ENCODE data around the gene PHIP.
"Not testable (repeated sequence)": the region's sequence is repeated elsewhere in the genome, so short reads cannot be mapped to it uniquely, and the experiment has no call there.

Gene PHIP

DNA sequence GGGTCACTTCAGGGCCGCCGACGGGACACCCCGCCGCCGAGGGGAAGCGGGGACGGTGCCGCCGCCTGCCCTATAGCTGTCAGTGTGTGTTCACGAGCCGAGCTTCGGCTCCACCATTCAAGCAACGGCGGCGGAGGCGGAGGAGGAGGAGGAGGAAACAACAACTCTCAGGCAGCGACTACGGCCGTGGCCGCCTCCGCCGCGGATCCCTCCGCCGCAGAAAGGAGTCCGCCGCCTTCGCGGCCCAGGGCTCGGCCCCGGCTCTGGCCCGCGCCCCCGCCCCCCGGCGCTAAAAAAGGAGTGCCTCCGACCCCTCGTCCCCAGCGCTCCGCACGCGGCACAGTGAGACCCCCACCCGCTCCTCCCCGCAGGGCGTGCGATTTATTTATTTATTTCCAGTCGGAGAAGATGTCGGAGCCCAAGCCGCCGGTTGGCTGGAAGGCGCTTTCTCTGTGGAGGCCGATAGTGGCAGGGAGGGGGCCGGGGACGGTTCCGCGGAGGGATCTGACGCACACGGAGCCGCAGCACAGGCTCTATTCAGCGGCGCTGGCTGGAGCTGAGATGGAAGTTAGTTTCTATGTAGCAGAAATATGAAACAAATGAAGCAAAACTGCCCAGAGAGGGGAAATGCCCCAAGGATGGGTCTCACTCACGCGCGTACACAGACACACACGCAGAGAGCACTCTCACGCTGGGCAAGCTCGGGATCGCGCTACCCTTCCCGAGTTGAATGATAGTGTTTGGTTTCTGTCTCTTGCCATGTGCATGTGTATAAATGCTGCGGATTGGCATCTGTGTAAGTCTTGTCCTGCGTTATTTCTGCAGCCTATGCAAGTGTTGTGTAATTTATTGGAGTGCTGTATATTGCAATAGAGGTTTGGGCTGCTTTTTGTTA is at the start of gene PHIP:
Gene PHIP (minus strand): TSS at position 180 of the 895 bp plus-strand sequence. CDS start 186 bp downstream, outside the sequence.
- Histone ChIP-seq H3K9ac (ENCODE audit: low read length) (peak within 1 kb of the TSS; percentile 96), H3K9me3 (ENCODE audit: control insufficient read depth, low read length) (no peaks in the 10 kb centered on the region), H3K36me3 (ENCODE audit: control insufficient read depth, insufficient read depth, low read length) (no peaks in the 10 kb centered on the region), H3K4me3 (ENCODE audit: low read length) (peak within 1 kb of the TSS; percentile 92), H3K4me1 (ENCODE audit: control insufficient read depth, insufficient read depth, low read length) (peaks cover 12% of the 10 kb centered on the region), H3K27me3 (ENCODE audit: control insufficient read depth, insufficient read depth, low read length) (no peaks in the 10 kb centered on the region)

DNA sequence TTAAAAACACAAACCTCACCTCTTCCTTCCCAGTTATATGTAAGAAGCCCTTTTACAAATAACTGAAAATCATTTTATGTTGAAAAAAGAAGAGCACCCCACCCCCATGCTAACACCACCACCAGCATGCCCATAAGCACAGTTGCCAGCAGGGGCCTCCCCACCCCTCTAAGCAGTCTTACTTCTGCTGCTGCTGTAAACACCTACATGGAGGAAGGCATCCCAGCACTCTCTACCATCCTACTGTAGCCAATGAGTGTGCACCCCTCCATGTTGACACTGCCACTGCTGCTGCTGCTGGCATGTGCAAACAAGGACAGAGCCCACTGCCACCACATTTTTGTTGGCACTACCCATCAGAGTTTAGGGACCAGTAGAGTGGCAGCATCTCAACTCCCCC is 49.6 kb upstream of the PHIP start:
- Histone ChIP-seq H3K4me1 (ENCODE audit: control insufficient read depth, insufficient read depth, low read length) (no peaks in the 10 kb centered on the region), H3K36me3 (ENCODE audit: control insufficient read depth, insufficient read depth, low read length) (no peaks in the 10 kb centered on the region), H3K9ac (ENCODE audit: low read length) (no peak overlapping the region), H3K27me3 (ENCODE audit: control insufficient read depth, insufficient read depth, low read length) (no peaks in the 10 kb centered on the region), H3K9me3 (ENCODE audit: control insufficient read depth, low read length) (no peaks in the 10 kb centered on the region), H3K4me3 (ENCODE audit: low read length) (no peak overlapping the region)

DNA sequence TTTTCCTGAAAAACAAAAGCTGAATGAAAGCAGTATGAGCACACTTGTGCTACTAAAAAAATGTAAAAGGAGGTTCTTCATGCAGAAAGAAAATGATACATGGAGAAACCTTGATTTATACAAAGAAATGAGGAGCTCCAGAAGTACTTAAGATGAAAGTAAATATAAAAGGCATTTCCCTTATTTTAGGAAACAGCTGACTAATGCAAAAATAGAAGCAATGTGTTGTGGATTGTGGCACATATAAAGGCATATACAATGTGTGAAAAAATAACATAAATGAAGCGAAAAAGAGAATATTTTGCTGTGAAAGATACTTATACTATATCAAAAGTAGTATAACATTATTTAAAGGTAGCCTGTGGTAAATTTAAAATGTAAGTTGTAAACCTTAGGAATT is 41.2 kb upstream of the PHIP start:
- H3K4me3 ChIP-seq (ENCODE audit: low read length): no peak overlapping the region

DNA sequence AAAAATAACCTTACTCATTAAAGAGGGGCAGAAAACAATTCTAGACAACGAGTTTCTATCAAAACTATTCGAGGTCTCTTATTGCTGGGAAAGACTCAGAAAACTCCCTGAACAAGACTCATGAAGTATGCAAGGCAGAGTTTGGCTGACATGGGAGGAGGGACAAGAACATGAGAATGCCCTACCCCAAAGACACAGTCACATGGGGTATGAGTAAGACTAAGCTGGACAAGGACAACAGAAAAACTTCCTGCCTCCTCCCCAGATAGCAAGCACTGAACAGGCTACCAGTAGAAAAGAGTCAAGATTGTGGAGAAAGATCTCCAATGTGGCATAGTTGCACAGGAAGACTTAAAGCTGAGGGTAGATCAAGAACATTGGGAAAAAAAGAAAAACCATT is 39.7 kb upstream of the PHIP start:
- Histone ChIP-seq H3K9ac (ENCODE audit: low read length) (no peak overlapping the region), H3K27me3 (ENCODE audit: control insufficient read depth, insufficient read depth, low read length) (no peaks in the 10 kb centered on the region), H3K9me3 (ENCODE audit: control insufficient read depth, low read length) (no peaks in the 10 kb centered on the region), H3K4me1 (ENCODE audit: control insufficient read depth, insufficient read depth, low read length) (no peaks in the 10 kb centered on the region), H3K4me3 (ENCODE audit: low read length) (no peak overlapping the region), H3K36me3 (ENCODE audit: control insufficient read depth, insufficient read depth, low read length) (no peaks in the 10 kb centered on the region)

More for the DNA sequence above, 41.2 kb upstream of the PHIP start:
- no peaks in the 10 kb centered on the region for H3K9me3 ChIP-seq (ENCODE audit: control insufficient read depth, low read length)
- no peaks in the 10 kb centered on the region for H3K4me1 ChIP-seq (ENCODE audit: control insufficient read depth, insufficient read depth, low read length)
- no peaks in the 10 kb centered on the region for H3K36me3 ChIP-seq (ENCODE audit: control insufficient read depth, insufficient read depth, low read length)
- H3K27me3 ChIP-seq (ENCODE audit: control insufficient read depth, insufficient read depth, low read length): no peaks in the 10 kb centered on the region
- no peak overlapping the region for H3K9ac ChIP-seq (ENCODE audit: low read length)

DNA sequence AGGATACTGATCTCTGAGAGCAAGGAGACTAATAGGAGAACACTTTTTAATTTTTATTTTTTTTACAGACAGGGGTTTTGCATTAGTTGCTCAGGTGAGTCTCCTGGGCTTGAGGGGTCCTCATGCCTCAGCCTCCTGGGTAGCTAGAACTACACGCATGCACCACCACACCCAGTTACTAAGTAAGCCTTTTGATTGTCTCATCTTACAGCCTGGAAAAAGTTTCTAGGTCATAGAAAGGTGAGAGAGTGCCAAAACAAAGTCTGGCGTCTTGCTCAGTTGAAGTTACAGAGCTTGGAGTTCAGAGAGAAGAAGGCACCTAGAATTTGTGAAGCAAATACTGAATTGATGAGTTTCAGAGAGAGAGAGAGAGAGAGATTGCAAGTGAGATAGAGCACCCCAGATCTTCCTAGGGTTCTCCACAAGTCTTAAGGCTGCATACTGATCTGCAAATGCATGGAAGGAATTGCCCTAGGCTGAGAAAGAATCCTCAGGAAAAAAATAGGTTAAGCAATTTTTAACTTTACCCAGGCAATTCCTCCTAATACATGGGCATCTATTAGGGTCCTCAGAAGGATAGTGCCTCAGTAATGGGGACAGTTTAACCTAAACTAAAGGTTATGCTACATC is 37.6 kb upstream of the PHIP start:
- H3K4me3 ChIP-seq (ENCODE audit: low read length): no peak overlapping the region

DNA sequence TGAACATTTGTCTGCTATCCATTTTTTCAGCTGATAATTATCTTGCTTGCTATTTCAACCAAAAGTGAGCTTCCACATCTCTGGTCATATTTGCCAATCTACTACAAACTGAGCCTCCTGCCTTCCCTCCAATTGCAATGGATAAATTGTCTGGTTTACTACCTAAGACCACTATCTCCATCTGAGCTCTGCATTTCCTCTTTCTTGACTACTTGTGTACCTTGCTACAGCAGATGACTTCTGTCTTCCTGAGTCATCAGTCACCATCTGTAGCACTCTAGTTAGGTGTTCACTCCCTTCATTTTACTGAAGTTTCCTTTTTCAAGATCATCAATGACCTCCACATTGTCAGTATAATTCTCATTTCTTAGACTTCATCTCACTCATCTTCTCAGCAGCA is 33.5 kb upstream of the PHIP start:
- Histone ChIP-seq H3K9me3 (ENCODE audit: control insufficient read depth, low read length) (no peaks in the 10 kb centered on the region), H3K4me3 (ENCODE audit: low read length) (no peak overlapping the region), H3K4me1 (ENCODE audit: control insufficient read depth, insufficient read depth, low read length) (no peaks in the 10 kb centered on the region), H3K27me3 (ENCODE audit: control insufficient read depth, insufficient read depth, low read length) (no peaks in the 10 kb centered on the region), H3K36me3 (ENCODE audit: control insufficient read depth, insufficient read depth, low read length) (no peaks in the 10 kb centered on the region), H3K9ac (ENCODE audit: low read length) (no peak overlapping the region)

More for the DNA sequence above, 37.6 kb upstream of the PHIP start:
- Histone ChIP-seq H3K4me1 (ENCODE audit: control insufficient read depth, insufficient read depth, low read length) (no peaks in the 10 kb centered on the region), H3K9ac (ENCODE audit: low read length) (no peak overlapping the region), H3K27me3 (ENCODE audit: control insufficient read depth, insufficient read depth, low read length) (no peaks in the 10 kb centered on the region), H3K9me3 (ENCODE audit: control insufficient read depth, low read length) (no peaks in the 10 kb centered on the region), H3K36me3 (ENCODE audit: control insufficient read depth, insufficient read depth, low read length) (no peaks in the 10 kb centered on the region)

DNA sequence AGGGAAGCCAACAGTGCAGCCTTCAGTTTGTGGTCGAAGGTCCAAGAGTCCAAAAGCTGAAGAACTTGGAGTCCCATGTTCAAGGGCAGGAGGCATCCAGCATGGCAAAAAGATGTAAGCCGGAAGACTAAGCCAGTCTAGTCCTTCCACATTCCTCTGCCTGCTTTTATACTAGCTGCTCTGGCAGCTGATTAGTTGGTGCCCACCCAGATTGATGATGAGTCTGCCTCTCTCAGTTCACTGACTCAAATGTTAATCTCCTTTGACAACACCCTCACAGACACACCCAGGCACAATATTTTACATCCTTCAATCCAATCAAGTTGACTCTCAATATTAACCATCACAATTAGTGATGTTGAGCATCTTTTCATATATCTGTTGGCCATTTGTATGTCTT is 23.1 kb upstream of the PHIP start:
- Histone ChIP-seq H3K4me1 (ENCODE audit: control insufficient read depth, insufficient read depth, low read length) (no peaks in the 10 kb centered on the region), H3K9me3 (ENCODE audit: control insufficient read depth, low read length) (no peaks in the 10 kb centered on the region), H3K4me3 (ENCODE audit: low read length) (no peak overlapping the region), H3K9ac (ENCODE audit: low read length) (no peak overlapping the region), H3K27me3 (ENCODE audit: control insufficient read depth, insufficient read depth, low read length) (no peaks in the 10 kb centered on the region), H3K36me3 (ENCODE audit: control insufficient read depth, insufficient read depth, low read length) (no peaks in the 10 kb centered on the region)

DNA sequence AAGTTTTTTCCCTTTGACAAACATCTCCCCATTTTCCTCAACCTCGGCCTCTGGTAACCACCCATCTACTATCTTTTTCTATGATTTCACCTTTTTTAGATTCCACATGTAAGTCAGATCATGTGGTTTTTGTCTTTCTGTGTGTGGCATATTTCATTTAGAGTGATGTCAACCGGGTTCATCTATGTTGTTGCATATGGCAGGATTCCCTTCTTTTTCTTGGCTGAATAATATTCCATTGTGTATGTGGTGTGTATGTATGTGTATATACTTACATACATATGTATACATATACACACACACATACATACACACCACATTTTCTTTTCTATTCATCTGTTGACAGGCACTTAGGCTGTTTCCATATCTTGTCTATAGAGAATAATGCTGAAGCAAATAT is 22.2 kb upstream of the PHIP start:
- Histone ChIP-seq H3K4me1 (ENCODE audit: control insufficient read depth, insufficient read depth, low read length) (no peaks in the 10 kb centered on the region), H3K9me3 (ENCODE audit: control insufficient read depth, low read length) (no peaks in the 10 kb centered on the region), H3K4me3 (ENCODE audit: low read length) (no peak overlapping the region), H3K27me3 (ENCODE audit: control insufficient read depth, insufficient read depth, low read length) (no peaks in the 10 kb centered on the region), H3K9ac (ENCODE audit: low read length) (no peak overlapping the region), H3K36me3 (ENCODE audit: control insufficient read depth, insufficient read depth, low read length) (no peaks in the 10 kb centered on the region)

DNA sequence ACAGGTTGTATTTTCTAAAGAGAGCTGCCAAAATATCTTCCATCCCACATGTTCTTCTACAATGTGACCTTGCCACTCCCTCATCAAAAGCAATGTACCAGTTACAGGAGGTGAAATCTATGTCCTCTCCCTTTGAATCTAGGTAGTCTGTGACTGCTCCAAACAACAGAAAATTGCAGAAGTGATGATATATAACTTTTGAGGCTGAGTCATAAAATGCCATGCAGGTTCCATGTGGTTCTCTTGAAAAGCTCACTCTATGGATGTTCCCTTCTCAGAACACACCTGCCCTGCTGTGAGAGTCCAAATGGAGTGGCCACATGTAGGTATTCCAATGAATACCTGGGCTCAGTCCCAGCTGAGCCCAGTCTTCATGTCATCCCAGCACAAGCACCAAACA is 16.9 kb upstream of the PHIP start:
- Histone ChIP-seq H3K4me1 (ENCODE audit: control insufficient read depth, insufficient read depth, low read length) (no peaks in the 10 kb centered on the region), H3K9me3 (ENCODE audit: control insufficient read depth, low read length) (no peaks in the 10 kb centered on the region), H3K9ac (ENCODE audit: low read length) (no peak overlapping the region), H3K4me3 (ENCODE audit: low read length) (no peak overlapping the region), H3K27me3 (ENCODE audit: control insufficient read depth, insufficient read depth, low read length) (no peaks in the 10 kb centered on the region), H3K36me3 (ENCODE audit: control insufficient read depth, insufficient read depth, low read length) (no peaks in the 10 kb centered on the region)

DNA sequence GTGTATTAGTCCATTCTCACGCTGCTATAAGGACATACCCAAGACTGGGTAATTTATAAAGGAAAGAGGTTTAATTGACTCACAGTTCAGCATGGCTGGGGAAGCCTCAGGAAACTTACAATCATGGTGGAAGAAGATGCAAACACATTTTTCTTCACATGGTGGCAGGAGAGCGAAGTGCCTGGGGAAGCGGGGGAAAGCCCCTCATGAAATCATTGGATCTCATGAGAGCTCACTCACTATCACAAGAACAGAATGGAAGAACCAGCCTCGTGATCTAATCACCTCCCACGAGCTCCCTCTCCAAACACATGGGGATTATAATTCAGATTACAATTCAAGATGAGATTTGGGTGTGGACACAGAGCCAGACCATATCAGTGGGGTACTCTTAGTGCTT is 13.7 kb upstream of the PHIP start:
- not testable (repeated sequence) for H3K4me1 ChIP-seq (ENCODE audit: control insufficient read depth, insufficient read depth, low read length); H3K36me3 ChIP-seq (ENCODE audit: control insufficient read depth, insufficient read depth, low read length); H3K9me3 ChIP-seq (ENCODE audit: control insufficient read depth, low read length); H3K4me3 ChIP-seq (ENCODE audit: low read length); H3K9ac ChIP-seq (ENCODE audit: low read length); H3K27me3 ChIP-seq (ENCODE audit: control insufficient read depth, insufficient read depth, low read length)

DNA sequence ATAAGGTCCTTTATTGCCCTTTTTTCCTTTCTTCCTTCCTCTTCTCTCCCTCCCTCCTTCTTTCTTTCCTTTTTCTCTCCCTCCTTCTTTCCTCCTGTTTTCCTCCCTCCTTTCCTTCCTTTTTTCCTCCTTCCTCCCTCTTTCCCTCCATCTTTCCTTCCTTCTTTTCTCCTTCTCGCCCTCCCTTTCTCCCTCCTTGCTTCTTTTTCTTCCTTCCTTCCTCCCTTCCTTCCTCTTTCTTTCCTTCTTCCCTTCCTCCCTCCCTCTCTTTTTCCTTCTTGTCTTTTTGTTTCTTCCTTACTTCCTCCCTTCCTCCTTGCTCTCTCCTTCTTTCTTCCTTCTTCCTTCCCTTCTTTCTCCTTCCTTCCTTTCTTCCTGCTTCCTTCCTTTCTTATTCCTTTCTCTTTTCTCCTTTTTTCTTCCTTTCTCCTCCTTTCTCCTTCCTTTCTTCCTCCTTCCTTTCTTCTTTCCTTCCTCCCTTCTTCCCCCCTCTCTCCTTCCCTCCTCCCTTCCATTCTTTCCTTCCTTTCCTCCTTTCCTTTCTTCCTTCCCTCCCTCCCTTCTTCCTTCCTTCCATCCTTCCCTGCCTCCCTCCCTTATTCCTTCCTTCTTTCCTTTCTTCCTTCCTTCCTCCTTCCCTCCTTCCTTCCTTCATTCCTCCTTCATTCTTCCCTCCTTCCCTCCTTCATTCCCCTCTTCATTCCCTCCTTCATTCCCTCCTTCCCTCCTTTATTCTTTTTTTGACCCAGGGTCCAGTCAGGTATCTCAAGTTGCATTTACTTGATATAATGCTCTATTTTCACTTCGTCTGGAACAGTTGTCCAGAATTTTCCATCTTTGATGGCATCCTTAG is 11.7 kb upstream of the PHIP start:
- Histone ChIP-seq H3K27me3 (ENCODE audit: control insufficient read depth, insufficient read depth, low read length) (no peaks in the 10 kb centered on the region), H3K4me1 (ENCODE audit: control insufficient read depth, insufficient read depth, low read length) (no peaks in the 10 kb centered on the region), H3K9ac (ENCODE audit: low read length) (no peak overlapping the region), H3K4me3 (ENCODE audit: low read length) (no peak overlapping the region), H3K9me3 (ENCODE audit: control insufficient read depth, low read length) (no peaks in the 10 kb centered on the region), H3K36me3 (ENCODE audit: control insufficient read depth, insufficient read depth, low read length) (no peaks in the 10 kb centered on the region)

DNA sequence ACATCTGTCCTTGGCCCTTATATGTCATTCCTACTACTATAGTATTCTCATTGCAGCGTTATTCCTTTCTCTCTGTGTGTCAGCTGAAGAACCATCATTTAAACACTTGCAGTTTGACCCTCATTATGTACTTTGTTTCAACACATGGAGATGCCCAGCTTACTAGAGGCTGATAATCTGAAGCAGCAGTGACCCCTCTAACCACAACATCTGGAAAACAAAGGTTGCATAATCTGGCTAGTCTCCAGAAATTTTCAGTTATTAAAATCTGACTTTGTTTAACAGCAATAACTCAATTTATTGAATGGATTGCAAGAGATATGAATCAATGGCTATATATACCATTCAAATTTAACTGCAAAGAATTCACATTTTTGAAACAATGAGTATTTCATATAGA is 6.6 kb upstream of the PHIP start:
- no peak overlapping the region for H3K9ac ChIP-seq (ENCODE audit: low read length)
- no peaks in the 10 kb centered on the region for H3K27me3 ChIP-seq (ENCODE audit: control insufficient read depth, insufficient read depth, low read length)
- no peaks in the 10 kb centered on the region for H3K36me3 ChIP-seq (ENCODE audit: control insufficient read depth, insufficient read depth, low read length)
- no peaks in the 10 kb centered on the region for H3K9me3 ChIP-seq (ENCODE audit: control insufficient read depth, low read length)
- no peaks in the 10 kb centered on the region for H3K4me1 ChIP-seq (ENCODE audit: control insufficient read depth, insufficient read depth, low read length)
- no peak overlapping the region for H3K4me3 ChIP-seq (ENCODE audit: low read length)
